SK-N-SH (cell line): ENCODE measurements around the gene RPS5. TPM values are rescaled to one million over a fixed set of nuclear protein-coding genes. Genes with fewer than 3 reads are reported as not detected.

Experiments
- CTCF ChIA-PET: fragments of 300-600, 350-600 bp; formaldehyde crosslinking; extraction: SDS; loops from one replicate; lab custom pipeline; 2021; lab: Yijun Ruan, JAX
- POLR2A ChIA-PET: fragments of 350-600 bp; sonication (Branson Sonifier 250); formaldehyde crosslinking; extraction: SDS; loops from one replicate; lab custom pipeline; 2020; ENCODE audit warnings: antibody characterized with exemption, inconsistent platforms; lab: Yijun Ruan, JAX
- DNase-seq: peaks from one replicate; pipeline ENCODE4 v3.0.0; 2012
- H2AFZ ChIP-seq: fragments of 200-600 bp; sonication (generic); 2 replicates; pipeline ENCODE4 v1.8.1; 2016; ENCODE audit warnings: antibody characterized with exemption, mild to moderate bottlenecking, low read depth
- H3F3A ChIP-seq: fragments of 200-600 bp; sonication (generic); replicated peaks from 2 replicates; pipeline ENCODE3; 2016; ENCODE audit warnings: antibody characterized with exemption, mild to moderate bottlenecking; ENCODE audit not compliant: insufficient read depth
- H3K27ac ChIP-seq, 2 experiments: fragments of 200-500 bp in 1 of 2; fragments of 200-600 bp in 1 of 2; sonication (Bioruptor generic) in 1 of 2; sonication (generic), shearing (Covaris generic) in 1 of 2; 2 replicates each; pipeline versions ENCODE4 v1.5.1 to v1.6.1; 2014 to 2016; ENCODE audit warnings: low read depth in 2 of 2, inconsistent platforms in 1 of 2, low read length in 1 of 2, mild to moderate bottlenecking in 1 of 2, mixed read lengths in 1 of 2
- H3K27me3 ChIP-seq: fragments of 200-600 bp; sonication (generic), shearing (Covaris generic); 2 replicates; pipeline ENCODE4 v1.6.1; 2016; ENCODE audit warnings: mixed run types; ENCODE audit not compliant: insufficient read depth
- H3K36me3 ChIP-seq, 2 experiments: fragments of 200-500 bp in 1 of 2; fragments of 200-600 bp in 1 of 2; sonication (Bioruptor generic) in 1 of 2; sonication (generic) in 1 of 2; replicated peaks in 1 of 2; 2 replicates each; pipeline versions ENCODE3 to v1.5.1; 2014 to 2016; ENCODE audit warnings: low read length in 1 of 2, mild to moderate bottlenecking in 1 of 2; ENCODE audit not compliant: insufficient read depth in 2 of 2, control insufficient read depth in 1 of 2
- H3K4me1 ChIP-seq, 2 experiments: fragments of 200-500 bp in 1 of 2; fragments of 200-600 bp in 1 of 2; sonication (Bioruptor generic) in 1 of 2; sonication (generic), shearing (Covaris generic) in 1 of 2; 2 replicates each; pipeline versions ENCODE4 v1.5.1 to v1.6.1; 2014 to 2016; ENCODE audit warnings: low read depth in 1 of 2, low read length in 1 of 2, mixed run types in 1 of 2; ENCODE audit not compliant: insufficient read depth in 2 of 2, control insufficient read depth in 1 of 2
- H3K4me2 ChIP-seq: fragments of 200-600 bp; sonication (generic), shearing (Covaris generic); 2 replicates; pipeline ENCODE4 v1.6.1; 2017; ENCODE audit warnings: mixed run types
- H3K4me3 ChIP-seq, 2 experiments: fragments of 200-500 bp in 1 of 2; fragments of 200-600 bp in 1 of 2; sonication (Bioruptor generic) in 1 of 2; sonication (generic), shearing (Covaris generic) in 1 of 2; 2 replicates each; pipeline versions ENCODE4 v1.5.1 to v1.8.1; 2014 to 2016; ENCODE audit warnings: low read depth in 2 of 2, inconsistent platforms in 1 of 2, low read length in 1 of 2, mild to moderate bottlenecking in 1 of 2, mixed read lengths in 1 of 2, moderate library complexity in 1 of 2
- H3K79me2 ChIP-seq: fragments of 200-600 bp; sonication (generic); 2 replicates; pipeline ENCODE4 v1.8.1; 2017; ENCODE audit warnings: mild to moderate bottlenecking; ENCODE audit not compliant: insufficient read depth
- H3K9ac ChIP-seq: fragments of 200-600 bp; sonication (generic); 2 replicates; pipeline ENCODE4 v1.6.1; 2017; ENCODE audit warnings: mixed run types
- H3K9me2 ChIP-seq: fragments of 200-600 bp; sonication (generic); 2 replicates; pipeline ENCODE4 v1.6.1; 2017; ENCODE audit warnings: mixed run types
- H3K9me3 ChIP-seq: fragments of 200-600 bp; sonication (generic); 2 replicates; pipeline ENCODE4 v1.6.1; 2017; ENCODE audit warnings: mixed run types, mild to moderate bottlenecking, moderate library complexity
- H4K20me1 ChIP-seq: fragments of 200-600 bp; sonication (generic); 2 replicates; pipeline ENCODE4 v1.6.1; 2017; ENCODE audit warnings: mild to moderate bottlenecking, mixed run types; ENCODE audit not compliant: insufficient read depth
- CHD2 ChIP-seq: fragments of 150-350 bp; IDR thresholded peaks from 2 replicates; pipeline ENCODE4 v1.6.1; 2018; ENCODE audit warnings: low read length; ENCODE audit not compliant: partially characterized antibody
- ELF1 ChIP-seq: IDR thresholded peaks from 2 replicates; pipeline ENCODE4 v1.4.0; 2012
- EP300 ChIP-seq, 2 experiments: IDR thresholded peaks; 2 replicates each; pipeline versions ENCODE4 v1.4.0 to v1.6.1; 2012; ENCODE audit warnings: borderline replicate concordance in 1 of 2, low read depth in 1 of 2, low read length in 1 of 2
- EZH2phosphoT487 ChIP-seq: fragments of 200-600 bp; sonication (generic); IDR thresholded peaks from 2 replicates; pipeline ENCODE4 v1.6.1; 2017; ENCODE audit warnings: low read depth, mixed run types, mild to moderate bottlenecking, antibody characterized with exemption, moderate library complexity, borderline replicate concordance
- FOSL2 ChIP-seq: IDR thresholded peaks from 2 replicates; pipeline ENCODE4 v1.4.0; 2012; ENCODE audit warnings: low read depth, mild to moderate bottlenecking, moderate library complexity, borderline replicate concordance
- FOXM1 ChIP-seq: IDR thresholded peaks from 2 replicates; pipeline ENCODE4 v1.4.0; 2012; ENCODE audit warnings: low read depth, mild to moderate bottlenecking
- GATA2 ChIP-seq: sonication (generic); formaldehyde crosslinking; IDR thresholded peaks from 2 replicates; pipeline ENCODE4 v1.5.0; 2020; ENCODE audit warnings: mild to moderate bottlenecking, missing genetic modification reagents
- JUND ChIP-seq: IDR thresholded peaks from 2 replicates; pipeline ENCODE4 v1.4.0; 2012
- MAX ChIP-seq: IDR thresholded peaks from 2 replicates; pipeline ENCODE4 v1.4.0; 2012; ENCODE audit warnings: low read depth
- MEF2A ChIP-seq: IDR thresholded peaks from 2 replicates; pipeline ENCODE4 v1.4.0; 2012; ENCODE audit warnings: low read depth, borderline replicate concordance
- MXI1 ChIP-seq: IDR thresholded peaks from 2 replicates; pipeline ENCODE4 v1.6.1; 2012; ENCODE audit warnings: mild to moderate bottlenecking, low read depth, low read length, improper control_type of control experiment
- NFIC ChIP-seq: IDR thresholded peaks from 2 replicates; pipeline ENCODE4 v1.4.0; 2012; ENCODE audit warnings: borderline replicate concordance
- NRF1 ChIP-seq: IDR thresholded peaks from 2 replicates; pipeline ENCODE4 v1.6.1; 2012; ENCODE audit warnings: low read depth, mild to moderate bottlenecking, low read length
- RCOR1 ChIP-seq: fragments of 150-350 bp; IDR thresholded peaks from 2 replicates; pipeline ENCODE4 v1.6.1; 2017; ENCODE audit warnings: antibody characterized with exemption, low read length
- RFX5 ChIP-seq: IDR thresholded peaks from 2 replicates; pipeline ENCODE4 v1.6.1; 2012; ENCODE audit warnings: mild to moderate bottlenecking, improper control_type of control experiment, low read length
- RXRA ChIP-seq: IDR thresholded peaks from 2 replicates; pipeline ENCODE4 v1.4.0; 2012; ENCODE audit warnings: low read depth, mild to moderate bottlenecking, borderline replicate concordance
- SMC3 ChIP-seq: IDR thresholded peaks from 2 replicates; pipeline ENCODE4 v1.6.1; 2012; ENCODE audit warnings: low read depth, low read length, improper control_type of control experiment
- TCF12 ChIP-seq: IDR thresholded peaks from 2 replicates; pipeline ENCODE4 v1.4.0; 2012
- TEAD4 ChIP-seq: IDR thresholded peaks from 2 replicates; pipeline ENCODE4 v1.4.0; 2012; ENCODE audit warnings: mild to moderate bottlenecking, borderline replicate concordance; ENCODE audit not compliant: insufficient read depth
- WGBS: methylation state at CpG from one replicate; pipeline ENCODE4 v1.1.6; 2017; ENCODE audit warnings: low lambda C conversion rate; 5-methylcytosine and 5-hydroxymethylcytosine counted together
- polyA plus RNA-seq, 3 experiments: library from polyadenylated mRNA; depleted of rRNA; stranded (reverse); fragments of >200 nt; gene quantifications; 2 replicates each; pipeline ENCODE4 v1.2.3, GENCODE V29; 2012
- TF ChIP-seq, protein P1 (sequence below): fragments of 150-350 bp; IDR thresholded peaks from 2 replicates; pipeline ENCODE4 v1.6.1; 2016; ENCODE audit warnings: mild to moderate bottlenecking, low read depth, low read length
- TF ChIP-seq, protein P2 (sequence below): IDR thresholded peaks from 2 replicates; pipeline ENCODE4; 2012

The RPS5 gene
- polyA plus RNA-seq, 1 of the 3 experiments (the other 2 are of a cell fraction): 4,334 TPM

- TF ChIP-seq, protein P1, sequence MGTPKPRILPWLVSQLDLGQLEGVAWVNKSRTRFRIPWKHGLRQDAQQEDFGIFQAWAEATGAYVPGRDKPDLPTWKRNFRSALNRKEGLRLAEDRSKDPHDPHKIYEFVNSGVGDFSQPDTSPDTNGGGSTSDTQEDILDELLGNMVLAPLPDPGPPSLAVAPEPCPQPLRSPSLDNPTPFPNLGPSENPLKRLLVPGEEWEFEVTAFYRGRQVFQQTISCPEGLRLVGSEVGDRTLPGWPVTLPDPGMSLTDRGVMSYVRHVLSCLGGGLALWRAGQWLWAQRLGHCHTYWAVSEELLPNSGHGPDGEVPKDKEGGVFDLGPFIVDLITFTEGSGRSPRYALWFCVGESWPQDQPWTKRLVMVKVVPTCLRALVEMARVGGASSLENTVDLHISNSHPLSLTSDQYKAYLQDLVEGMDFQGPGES: no peak
- TF ChIP-seq SMC3: no peak
- no peak for TF ChIP-seq NRF1
- no peak for TF ChIP-seq TCF12
- no peak for TF ChIP-seq RXRA
- TF ChIP-seq FOXM1: no peak
- no peak for TF ChIP-seq NFIC
Observed at GRCh38 chr19:58367698-58368454, 19.2 kb upstream of the RPS5 start (continued).

DNA sequence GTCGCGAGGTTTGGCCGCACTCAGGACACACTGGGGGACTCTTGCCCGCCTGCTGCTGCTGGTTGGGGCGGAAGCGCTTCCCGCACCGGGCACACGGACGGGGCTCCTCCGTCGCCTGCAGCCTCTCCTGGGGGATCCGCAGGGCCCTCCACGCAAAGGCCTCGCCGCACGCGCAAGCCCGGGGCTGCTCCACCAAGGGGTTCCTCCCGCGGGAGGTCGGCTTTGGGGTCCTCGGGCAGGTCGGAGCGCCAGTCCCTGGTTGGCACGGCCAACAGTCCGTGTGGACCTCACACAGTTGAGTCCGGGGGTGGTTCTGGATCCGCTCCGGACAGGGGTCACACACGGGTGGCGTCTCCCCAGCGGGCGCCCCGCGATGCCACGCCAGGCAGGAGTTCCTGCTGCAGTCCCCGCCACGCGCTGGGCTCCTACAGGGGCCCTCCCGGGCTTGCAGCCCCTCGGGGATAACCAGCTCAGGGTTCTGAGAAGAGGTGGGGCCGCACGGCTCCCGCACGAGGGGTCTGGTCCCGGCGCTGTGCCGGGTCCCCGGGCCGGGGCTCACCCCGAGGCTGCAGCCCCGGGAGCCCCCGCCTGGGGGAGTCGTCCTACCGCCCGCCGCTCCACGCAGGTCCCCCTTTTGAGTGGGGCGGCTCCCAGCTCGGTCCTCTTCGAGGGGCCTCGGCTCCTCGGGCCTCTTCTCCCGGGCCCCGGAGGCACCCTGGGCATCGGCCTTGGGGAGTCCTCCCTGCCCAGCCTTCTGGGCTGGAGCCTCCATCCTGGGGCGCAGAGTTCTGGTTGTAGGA is 18.3 kb upstream of the RPS5 start:
- Histone ChIP-seq H3K9ac (no peak overlapping the region), H3K9me2 (no peaks in the 10 kb centered on the region), H2AFZ (no peak overlapping the region), H3F3A (peaks cover 6% of the 10 kb centered on the region), H4K20me1 (no peaks in the 10 kb centered on the region), H3K27ac (no peak overlapping the region), H3K4me2 (no peak overlapping the region), H3K36me3 (no peaks in the 10 kb centered on the region), H3K9me3 (no peaks in the 10 kb centered on the region), H3K4me3 (no peak overlapping the region), H3K79me2 (no peaks in the 10 kb centered on the region), H3K27me3 (no peaks in the 10 kb centered on the region), H3K4me1 (no peaks in the 10 kb centered on the region)
- ChIA-PET CTCF (no interaction called here), POLR2A (interaction anchor here (0.7 to 1.2 kb wide), 2 partner anchors 9 to 16 kb away, joined by 3 read pairs; no protein-coding TSS in a partner anchor)
- WGBS: 96% methylated on average over 17 of the region's 68 CpGs
- TF ChIP-seq RFX5: no peak
- no peak for TF ChIP-seq JUND
- TF ChIP-seq MXI1: no peak
- no peak for TF ChIP-seq ELF1
- no peak for TF ChIP-seq MAX
- TF ChIP-seq GATA2 (CRISPR knock-in tag): no peak
- no peak for TF ChIP-seq RCOR1
- TF ChIP-seq EP300 (IDR thresholded peaks at IDR 0.05; ENCODE audit: borderline replicate concordance in 1 of 2, low read depth in 1 of 2, low read length in 1 of 2): no peak
- TF ChIP-seq SMC3: no peak
- no peak for TF ChIP-seq NFIC
- TF ChIP-seq FOSL2: no peak
- no peak for TF ChIP-seq NRF1
- TF ChIP-seq, protein P2, sequence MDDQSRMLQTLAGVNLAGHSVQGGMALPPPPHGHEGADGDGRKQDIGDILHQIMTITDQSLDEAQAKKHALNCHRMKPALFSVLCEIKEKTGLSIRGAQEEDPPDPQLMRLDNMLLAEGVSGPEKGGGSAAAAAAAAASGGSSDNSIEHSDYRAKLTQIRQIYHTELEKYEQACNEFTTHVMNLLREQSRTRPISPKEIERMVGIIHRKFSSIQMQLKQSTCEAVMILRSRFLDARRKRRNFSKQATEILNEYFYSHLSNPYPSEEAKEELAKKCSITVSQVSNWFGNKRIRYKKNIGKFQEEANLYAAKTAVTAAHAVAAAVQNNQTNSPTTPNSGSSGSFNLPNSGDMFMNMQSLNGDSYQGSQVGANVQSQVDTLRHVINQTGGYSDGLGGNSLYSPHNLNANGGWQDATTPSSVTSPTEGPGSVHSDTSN: no peak
- no peak for TF ChIP-seq MEF2A
- no peak for TF ChIP-seq CHD2
- no peak for TF ChIP-seq TEAD4
- TF ChIP-seq, protein P1: no peak
- TF ChIP-seq EZH2phosphoT487: no peak
- DNase-seq: peak; percentile 27
